ENCODE data around the gene RBFA.

RBFA gene

DNA sequence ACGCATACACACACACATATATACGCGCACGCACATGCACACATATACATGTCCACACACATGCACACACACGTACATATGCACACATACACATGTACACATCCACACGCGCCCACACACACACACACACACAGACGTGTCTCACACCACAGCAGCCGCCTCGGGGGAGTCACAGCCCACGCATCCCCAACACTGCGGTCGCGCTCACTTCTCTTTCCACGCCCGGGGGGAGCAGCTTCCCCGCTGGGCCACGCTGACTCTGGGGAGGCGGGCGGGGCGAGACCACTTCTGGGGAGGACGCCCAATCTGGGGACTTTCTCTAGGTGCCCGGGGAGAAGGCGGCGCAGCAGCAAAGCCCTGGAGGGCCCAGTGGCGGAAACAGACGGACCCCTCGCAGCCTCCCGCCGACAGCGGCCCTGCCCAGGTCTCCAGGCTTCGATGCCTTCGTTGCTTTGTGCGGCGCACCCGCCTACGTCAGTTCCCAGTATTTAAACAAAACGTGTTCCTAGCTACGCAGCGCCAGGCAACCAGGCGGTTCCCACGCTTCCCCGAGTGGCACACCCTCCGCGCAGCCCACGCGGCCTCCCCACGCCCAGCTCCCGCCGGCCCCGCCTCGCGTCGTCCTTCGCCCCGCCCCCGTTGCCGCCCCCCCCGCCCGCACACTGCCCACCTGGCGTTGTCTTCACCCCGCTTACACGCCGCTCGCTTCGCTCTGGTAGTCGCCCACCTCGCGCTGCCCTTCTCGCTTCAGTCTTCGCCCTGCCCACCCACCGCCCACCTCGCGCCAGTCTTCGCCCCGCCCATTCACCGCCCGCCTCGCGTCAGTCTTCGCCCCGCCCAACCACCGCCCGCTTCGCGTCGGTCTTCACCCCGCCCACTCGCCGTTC is 810 bp upstream of the RBFA start:
- DNase-seq: peak; percentile 87 to 95 (median 92)

DNA sequence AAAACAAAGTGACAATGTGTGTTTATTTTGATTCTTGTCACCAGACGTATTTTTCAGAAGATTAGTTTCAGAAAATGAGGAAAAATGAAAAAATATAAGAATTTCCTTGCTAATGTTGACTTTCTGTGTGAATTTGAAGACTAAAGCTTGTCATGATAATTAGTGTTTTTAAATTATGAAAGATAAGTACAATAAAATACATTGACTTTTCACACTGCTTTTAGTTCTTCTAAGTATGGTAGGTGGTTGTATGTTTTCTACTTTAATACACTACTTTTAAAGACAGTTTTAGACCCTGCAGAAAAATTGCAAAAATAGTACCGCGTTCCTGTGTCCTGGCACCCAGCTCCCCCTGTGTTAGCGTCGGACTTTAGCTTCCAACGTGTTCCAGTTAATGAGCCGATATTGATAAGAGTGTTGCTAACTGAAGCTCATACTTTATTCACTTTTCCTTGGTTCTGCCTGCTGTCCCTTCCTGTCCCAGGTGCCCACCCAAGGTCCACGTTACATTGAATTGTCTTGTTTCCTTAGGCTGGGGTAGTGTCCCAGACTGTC is 695 bp downstream of the RBFA start:
- peak in 1 of 4 experiments; percentile 4 for DNase-seq

DNA sequence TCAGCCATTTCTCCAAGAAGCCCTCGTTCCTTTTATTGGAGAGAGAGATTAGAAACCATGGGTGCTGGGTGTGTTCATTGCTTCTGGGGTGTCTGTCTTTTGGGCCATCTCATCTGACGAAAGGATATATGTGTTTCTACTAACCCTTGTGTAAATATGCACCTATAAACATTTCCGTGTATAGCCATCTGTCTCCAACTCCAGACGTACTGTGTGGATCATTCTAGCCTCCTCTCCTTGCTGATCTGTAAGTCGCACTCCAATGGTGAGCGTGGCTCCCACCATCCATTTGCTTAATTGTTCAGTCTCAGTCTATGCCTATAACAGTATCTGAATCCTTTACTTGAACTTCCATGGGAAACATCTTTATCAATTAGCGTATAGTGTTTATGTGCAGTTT is 1.8 kb downstream of the RBFA start:
- no peak for DNase-seq

DNA sequence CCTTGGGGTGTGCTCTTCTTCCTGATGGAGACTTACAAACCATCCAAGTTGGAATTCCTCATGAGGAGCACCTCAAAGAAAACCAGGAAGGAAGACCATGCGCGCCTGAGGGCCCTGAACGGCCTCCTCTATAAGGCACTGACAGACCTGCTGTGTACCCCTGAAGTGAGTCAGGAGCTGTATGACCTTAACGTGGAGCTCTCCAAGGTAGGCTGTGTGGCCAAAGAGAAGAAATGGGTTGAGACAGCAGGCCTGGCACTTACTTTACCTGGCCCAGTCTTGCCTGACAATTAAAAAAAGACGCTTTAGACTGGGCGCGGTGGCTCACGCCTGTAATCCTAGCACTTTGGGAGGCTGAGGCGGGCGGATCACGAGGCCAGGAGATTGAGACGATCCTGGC is 3.1 kb downstream of the RBFA start:
- no peak for DNase-seq

DNA sequence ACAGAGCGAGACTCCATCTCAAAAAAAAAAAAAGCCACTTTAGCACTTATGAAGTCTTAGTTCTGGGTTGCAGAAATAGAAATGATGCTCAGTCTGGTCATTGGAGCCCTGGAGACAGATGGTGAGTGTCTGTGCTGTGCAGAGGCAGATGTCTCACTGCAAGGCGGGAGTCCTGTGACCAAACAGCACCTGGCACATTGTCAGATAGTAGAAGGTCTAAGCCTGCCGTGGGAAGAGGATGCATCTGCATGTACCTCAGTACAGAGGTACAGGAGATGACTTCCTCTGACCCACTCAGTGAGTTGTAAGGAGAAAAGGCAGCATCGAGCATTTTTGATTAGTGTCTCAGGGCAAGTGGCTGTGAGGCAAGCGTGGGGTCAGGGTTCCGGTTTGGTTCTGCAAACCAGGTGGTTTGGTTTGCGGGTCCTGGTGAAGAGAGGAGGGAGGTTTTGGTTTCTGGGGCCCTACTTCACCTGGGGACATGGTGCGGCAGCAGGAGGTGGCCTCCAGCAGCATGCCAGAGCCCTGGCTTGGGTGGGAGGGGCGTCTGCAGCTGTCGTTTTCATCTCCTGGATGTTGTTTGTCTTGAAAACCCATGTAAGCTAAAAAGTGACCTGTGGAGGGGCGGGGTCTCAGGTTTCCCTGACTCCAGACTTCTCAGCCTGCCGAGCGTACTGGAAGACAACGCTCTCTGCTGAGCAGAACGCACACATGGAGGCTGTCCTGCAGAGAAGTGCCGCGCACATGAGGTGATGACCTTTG is 3.8 kb downstream of the RBFA start:
- DNase-seq: no peak

DNA sequence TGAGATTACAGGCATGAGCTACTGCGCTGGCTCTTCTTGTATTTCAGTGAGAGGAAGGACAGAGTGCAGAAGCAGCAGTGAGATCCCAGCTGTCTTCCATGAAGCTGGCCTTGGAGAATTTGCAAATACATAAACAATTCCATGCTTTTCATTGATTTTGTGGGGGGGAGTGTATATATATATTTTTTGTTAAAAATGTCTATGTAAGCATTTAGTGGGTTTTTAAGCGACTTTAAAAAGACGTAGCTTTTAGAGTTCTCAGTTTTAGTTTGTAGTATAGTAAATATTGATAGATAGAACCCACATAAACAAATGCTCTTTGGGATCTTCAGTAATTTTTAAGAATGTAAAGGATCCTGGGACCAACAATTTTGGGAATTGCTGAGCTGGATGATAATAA is 6.3 kb downstream of the RBFA start:
- no peak for DNase-seq

DNA sequence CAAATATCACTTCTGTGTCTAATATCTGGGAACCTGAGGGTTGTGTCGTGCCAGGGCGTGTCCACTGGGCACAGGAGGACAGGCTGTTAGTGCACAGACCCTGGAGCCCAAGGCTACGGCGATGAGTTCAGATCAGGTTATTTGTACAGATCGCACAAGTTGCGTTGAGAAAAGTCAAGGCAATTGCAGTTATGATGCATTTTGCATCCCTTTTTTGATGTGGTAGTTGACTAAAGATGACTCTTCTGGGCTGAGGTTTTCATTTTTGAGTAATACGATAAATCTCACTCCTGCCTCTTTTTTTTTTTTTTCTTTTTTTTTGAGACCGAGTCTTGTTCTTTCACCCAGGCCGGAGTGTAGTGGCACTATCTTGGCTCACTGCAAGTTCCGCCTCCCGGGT is 7.2 kb downstream of the RBFA start:
- DNase-seq: no peak

DNA sequence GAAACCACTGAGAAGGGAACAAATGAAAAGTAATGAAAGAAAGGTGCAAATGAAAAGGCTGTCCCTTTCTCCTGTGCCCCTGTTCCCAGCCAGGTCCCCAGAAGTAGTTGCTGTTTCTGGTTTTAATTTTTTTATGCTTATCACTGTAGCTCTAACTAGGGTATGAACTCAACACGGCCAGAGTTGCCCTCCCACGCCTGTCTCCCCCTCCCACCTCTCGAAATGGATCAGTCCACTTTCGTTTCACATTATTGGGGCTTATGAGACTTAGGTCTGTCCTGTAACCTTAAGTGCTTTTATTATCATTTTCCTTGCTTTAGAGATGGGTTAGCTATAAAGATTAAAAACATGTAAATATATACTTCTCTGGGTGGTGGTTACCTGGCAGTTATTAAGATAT is 8.6 kb downstream of the RBFA start:
- no peak for DNase-seq

DNA sequence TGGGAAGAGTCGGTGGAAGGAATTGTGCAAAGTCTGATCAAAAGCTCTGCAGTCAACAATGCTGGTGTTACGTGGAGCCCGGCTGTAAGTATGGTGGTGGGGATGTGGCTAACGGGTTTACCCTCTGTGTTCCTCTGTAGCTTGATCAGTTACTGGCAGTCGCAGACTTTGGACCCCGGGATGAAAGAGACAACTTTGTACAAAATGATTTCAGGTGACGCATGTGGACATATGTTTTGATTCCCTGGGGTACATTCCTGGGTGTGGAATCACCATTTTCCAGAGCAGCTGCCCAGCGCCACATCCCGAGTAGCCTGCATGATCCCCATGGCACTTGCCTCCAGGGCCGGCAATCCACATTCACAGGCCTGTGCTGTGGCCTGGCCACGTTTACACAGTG is 9.8 kb downstream of the RBFA start:
- no peak for DNase-seq

DNA sequence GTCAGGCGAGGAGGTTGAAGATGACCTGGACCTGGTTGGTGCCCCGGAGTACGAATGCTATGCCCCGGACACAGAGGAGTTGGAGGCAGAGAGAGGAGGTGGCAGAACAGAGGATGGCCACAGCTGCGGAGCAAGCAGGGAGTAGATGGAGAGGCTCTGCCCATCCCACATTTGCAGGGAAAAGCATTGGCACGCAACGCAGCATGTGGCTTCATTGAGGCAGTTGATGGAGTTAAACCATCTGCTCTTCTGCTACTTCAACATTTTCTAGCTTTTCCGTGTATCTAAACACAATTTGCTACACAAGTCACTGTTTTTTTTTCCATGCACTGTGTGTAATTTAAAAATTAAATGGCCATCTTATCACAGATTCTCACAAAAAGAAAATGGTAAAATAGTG is 11.8 kb downstream of the RBFA start:
- DNase-seq: no peak

DNA sequence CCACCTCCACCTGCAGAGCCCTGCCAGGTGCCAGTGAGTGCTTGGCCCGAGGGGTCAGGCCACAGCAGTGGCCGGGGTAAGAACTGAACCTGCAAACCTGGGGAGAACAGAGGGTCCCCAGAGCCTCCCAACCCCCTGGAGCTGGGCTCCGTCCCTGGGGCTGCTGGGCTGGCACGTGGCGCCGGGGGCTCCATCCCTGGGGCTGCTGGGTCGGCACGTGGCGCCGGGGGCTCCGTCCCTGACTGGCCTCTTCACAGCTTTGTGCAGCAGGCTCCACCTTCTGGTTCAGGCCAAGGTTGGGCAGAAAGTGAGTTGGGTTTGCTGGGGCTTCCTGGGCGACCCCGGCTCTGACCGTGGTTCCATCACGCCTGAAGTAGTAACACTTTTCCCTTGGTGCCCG is 12.2 kb downstream of the RBFA start:
- no peak for DNase-seq

DNA sequence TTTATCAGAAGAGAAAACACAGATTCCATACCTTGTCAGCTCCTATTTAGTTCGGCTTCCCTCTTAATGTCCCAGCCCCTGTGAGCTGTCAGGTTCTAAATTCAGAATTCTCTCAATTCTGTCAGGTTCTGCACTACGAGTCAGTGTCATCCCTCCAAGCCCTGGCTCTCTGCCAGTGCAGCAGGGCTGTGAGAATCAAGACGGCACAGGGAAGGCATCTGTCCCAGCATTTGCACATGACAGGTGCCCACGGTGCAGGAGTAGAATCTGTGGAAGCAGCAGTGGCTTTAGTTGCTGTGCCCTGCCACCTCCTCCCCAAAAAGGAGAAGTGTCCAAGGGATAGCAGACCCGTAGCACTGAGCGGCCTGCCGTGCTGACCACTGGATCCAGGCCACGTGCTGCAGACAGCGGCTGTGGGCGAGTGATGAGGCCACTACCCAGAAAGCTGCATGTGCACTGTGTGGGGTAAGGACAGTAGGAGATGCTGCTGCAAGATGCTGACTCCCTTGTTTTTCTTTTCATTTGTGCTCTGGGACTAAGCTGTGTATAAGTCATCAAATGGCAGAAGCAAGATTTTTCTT is 12.8 kb downstream of the RBFA start:
- DNase-seq: no peak

DNA sequence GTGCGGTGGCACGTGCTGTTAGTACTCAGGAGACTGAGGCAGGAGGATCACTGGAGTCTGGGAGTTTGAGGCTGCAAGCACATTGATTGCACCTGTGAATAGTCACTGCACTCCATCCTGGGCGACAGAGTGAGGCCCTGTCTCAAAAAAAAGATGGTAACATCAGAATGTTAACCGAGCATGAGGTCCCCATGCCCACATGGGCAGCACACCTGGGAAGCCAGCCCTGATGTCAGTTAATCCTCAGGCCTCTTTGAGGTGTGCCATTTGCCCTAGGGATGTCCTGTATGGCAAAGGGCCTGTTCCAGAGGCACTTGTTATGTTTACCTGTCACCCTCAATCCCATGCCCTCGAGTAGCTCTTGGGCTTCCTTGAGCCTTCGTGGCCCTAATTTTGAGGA is 16.6 kb downstream of the RBFA start:
- no peak for DNase-seq

DNA sequence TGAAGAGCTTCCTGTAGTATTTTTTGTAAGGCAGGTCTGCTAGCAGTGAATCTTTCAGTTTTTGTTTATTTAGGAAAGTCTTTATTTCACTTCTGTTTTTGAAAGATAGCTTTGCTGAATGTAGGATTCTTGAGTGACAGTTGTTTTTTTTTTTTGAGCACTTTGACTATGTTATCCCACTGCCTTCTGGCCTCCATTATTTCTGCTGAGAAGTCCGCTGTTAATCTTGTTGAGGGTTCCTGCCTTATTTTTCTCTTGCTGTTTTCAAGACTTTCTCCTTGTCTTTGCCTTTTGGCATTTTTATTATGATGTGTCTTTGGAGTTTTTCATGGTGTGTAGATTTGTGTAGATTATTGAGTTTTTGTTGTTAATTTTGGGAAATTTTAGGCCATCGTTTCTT is 21.9 kb downstream of the RBFA start:
- DNase-seq: no peak

DNA sequence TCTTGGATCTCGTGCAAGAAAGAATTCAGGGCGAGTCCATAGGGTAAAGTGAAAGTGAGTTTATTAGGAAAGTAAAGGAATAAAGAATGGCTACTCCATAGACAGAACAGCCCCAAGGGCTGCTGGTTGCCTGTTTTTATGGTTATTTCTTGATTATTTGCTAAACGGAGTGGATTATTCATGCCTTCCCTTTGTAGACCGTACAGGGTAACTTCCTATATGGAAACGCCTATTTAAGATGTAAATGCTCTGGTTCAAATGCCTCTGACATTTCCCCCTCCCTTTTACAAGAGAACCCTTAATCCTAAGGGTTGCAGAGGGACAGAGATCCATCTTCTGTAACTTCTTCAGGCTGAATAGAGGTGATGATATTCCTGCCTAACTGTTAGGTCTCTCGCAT is 25.7 kb downstream of the RBFA start:
- no peak for DNase-seq

DNA sequence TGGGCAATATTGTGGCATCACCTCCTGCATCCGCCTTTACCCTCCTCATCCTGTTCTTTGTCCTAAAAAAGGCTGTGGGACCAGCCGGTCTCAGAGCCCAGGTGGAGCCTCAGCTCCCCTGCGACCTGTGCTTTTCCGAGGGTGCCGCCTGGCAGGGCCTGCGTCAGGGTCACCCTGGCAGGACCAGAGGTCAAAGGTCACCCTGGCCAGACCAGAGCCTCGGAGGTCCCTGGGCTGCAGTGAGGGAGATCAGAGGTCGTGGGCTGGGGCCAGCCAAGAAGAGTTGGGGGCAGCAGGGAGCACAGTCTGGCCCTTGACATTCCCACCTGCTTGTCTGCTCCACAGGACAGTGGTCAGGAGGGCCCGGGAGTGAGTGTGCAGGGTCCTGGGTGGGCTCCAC is 31.5 kb downstream of the RBFA start:
- no peak for DNase-seq

DNA sequence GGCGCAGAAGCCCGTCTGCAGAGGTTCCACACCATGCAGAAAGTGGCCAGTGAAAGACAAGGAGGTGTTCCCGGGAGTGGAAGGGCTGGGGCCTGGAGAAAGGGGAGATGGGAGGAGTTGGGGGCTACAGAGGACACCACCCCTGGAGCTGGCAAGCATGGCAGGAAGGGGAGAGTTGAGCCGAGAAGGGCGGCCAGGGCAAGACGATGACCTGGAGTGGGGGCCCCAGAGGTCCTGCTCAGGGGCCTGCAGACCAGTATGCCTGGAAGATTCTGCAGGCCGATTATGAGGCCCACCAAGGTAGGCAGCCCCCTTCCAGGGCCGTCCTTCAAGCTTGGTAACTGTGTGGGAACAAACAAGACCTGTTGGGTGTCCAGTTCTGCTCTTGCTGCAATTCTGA is 33.1 kb downstream of the RBFA start:
- DNase-seq: no peak

DNA sequence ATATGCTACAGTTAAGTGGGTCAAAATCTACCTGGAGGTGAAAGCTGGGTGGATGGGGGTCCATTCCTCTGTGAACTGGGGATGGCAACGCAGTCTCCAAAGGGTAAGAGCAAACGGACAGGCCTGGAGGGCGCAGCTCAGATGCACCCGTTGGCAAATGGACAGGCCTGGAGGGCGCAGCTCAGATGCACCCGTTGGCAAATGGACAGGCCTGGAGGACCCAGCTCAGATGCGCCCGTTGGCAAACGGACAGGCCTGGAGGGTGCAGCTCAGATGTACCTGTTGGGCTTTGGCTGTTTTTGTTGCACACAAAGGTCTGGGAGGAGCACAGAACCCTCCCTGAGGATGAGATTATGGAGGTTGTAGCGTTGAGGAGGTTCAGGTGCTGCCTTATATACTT is 33.7 kb downstream of the RBFA start:
- no peak for DNase-seq

DNA sequence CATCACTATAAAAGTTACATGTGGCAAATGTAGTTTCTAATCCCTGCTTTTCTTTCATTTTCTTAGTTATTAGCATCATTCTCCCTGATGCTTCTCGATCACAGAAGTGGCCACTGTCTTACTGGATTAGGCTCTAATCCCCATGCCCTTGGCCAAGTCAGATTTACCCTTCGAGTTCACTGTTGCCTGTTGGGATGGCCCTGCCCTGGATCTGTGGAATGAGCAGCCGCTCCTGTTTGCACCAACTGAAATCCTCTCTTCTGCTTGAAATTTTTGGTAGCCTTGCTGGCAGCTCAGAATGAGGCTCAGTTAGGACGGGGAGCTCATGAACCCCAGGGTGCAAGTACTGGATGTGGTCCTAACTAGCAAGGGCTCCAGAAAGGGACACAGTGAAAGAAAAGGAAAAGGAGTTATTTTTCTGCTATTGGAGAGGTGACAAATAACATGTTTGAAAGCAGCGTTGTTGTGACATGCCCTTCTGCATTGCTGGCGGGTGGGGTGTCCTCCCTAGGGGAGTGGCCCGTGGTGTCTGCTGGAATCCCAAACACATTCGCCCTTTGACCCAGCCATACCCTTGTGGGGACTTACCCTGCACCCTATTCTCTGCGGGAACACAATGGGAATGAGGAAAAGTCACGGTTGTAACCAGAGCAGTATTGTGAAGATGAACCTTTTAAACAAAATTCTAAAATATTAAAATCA is 34.5 kb downstream of the RBFA start:
- DNase-seq: no peak

DNA sequence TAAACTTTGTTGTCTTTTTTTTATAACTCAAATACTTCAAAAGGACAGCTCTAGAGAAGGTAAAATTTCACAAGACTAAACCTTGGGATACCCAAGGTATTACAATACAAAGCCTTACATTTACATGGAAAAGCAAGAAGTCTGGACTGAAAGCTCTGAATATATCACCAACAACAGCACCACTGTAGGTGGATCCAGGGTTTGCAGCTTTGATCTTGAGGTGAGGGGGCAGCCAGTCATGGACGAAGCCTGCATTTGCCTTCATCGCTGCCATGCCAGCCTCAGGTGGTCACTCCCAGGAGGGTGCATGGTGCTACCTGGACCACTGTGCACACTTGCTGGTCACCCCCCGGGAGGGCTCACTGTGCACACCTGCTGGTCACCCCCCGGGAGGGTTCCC is 36.6 kb downstream of the RBFA start:
- DNase-seq: no peak

DNA sequence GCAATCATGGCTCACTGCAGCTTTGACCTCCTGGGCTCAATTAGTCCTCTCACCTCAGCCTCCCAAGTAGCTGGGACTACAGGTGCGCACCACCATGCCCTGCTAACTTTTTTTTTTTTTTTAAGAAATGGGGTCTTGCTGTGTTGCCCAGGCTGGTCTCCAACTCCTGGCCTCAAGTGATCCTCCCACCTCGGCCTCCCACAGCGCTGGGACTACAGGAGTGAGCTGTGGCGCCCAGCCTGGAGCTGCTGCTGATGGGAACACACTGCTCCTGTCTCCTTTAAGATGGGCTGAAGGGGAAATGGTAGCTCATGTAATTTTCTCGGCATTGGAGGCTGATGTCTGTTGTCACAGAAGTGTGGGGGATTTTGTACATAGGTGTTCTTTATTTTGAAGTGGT is 39.9 kb downstream of the RBFA start:
- DNase-seq: no peak

DNA sequence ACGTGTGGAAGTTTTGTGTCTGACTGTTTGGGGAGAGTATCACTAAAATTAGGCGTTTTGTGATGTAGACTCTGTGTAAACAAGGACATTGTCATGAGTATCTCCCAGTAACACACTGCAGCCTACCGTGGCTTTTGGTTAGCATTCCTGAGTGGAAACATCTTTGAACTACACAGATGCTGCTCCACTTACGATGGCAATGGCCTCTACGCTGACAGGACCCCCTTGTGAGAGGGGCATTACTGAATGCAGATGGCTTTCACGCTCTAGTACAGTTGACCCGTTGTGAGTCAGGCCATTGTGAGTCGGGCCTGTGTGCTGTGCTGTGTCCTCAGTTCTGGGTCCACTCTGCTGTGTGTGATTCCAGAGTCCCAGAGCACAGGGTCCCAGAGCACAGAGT is 40.5 kb downstream of the RBFA start:
- DNase-seq: no peak

DNA sequence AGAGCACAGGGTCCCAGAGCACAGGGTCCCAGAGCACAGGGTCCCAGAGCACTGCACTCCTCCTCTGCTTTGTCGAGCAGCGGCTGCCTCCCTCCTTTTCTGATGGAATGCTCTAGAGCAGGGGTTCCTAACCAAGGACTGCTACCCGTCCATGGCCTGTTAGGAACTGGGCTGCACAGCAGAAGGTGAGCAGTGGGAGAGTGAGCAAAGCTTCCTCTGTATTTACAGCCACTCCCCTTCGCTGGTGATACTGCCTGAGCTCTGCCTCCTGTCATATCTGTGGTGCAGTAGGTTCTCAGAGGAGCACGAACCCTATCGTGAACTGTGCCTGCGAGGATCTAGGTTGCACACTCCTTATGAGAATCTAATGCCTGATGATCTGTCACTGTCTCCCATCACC is 41.7 kb downstream of the RBFA start:
- no peak for DNase-seq

Measured in suppressor macrophage (primary cell).